ENCODE measurements around the gene ZNF324. TPM values are rescaled to one million over a fixed set of nuclear protein-coding genes. Genes with fewer than 3 reads are reported as not detected.
"Not testable (repeated sequence)": the region's sequence is repeated elsewhere in the genome, so short reads cannot be mapped to it uniquely, and the experiment has no call there.

Gene ZNF324
- polyA plus RNA-seq (2012; ENCODE audit: insufficient read depth, insufficient read length): 5.7 TPM

GRCh38 chr19:58466760-58467589 is at the start of gene ZNF324:
Gene ZNF324 (plus strand): TSS chr19:58467080. CDS start chr19:58469186, 2,106 bp downstream.
- H3K4me3 ChIP-seq (ENCODE audit: low read length): peak within 1 kb of the TSS; percentile 72
- peak; percentile 93 for DNase-seq (ENCODE audit: low read depth, low spot score)

GRCh38 chr19:58428617-58429016 is 38.3 kb upstream of the ZNF324 start:
- no peak for DNase-seq (ENCODE audit: low read depth, low spot score)
- H3K4me3 ChIP-seq (ENCODE audit: low read length): no peak overlapping the region

- no peak overlapping the region for H3K4me3 ChIP-seq (ENCODE audit: low read length)
- no peak for DNase-seq (ENCODE audit: low read depth, low spot score)
Measured at GRCh38 chr19:58429745-58430144, 37.1 kb upstream of the ZNF324 start.

- no peak for DNase-seq (ENCODE audit: low read depth, low spot score)
- no peak overlapping the region for H3K4me3 ChIP-seq (ENCODE audit: low read length)
Measured at GRCh38 chr19:58434217-58434616, 32.7 kb upstream of the ZNF324 start.

GRCh38 chr19:58439576-58440554 is 27.0 kb upstream of the ZNF324 start, which contains the start of gene ZNF132:
Gene ZNF132 (minus strand): TSS chr19:58440153. CDS start chr19:58439821, 332 bp downstream.
- H3K4me3 ChIP-seq (ENCODE audit: low read length): no peak within 1 kb of the TSS
- no peak for DNase-seq (ENCODE audit: low read depth, low spot score)

- DNase-seq (ENCODE audit: low read depth, low spot score): no peak
- H3K4me3 ChIP-seq (ENCODE audit: low read length): no peak overlapping the region
Measured at GRCh38 chr19:58440556-58440955, 26.3 kb upstream of the ZNF324 start.

GRCh38 chr19:58442986-58443385 is 23.9 kb upstream of the ZNF324 start:
- DNase-seq (ENCODE audit: low read depth, low spot score); H3K4me3 ChIP-seq (ENCODE audit: low read length): not testable (repeated sequence)

- H3K4me3 ChIP-seq (ENCODE audit: low read length); DNase-seq (ENCODE audit: low read depth, low spot score): not testable (repeated sequence)
Measured at GRCh38 chr19:58448860-58449259, 18.0 kb upstream of the ZNF324 start.

GRCh38 chr19:58449980-58450379 is 16.9 kb upstream of the ZNF324 start:
- not testable (repeated sequence) for H3K4me3 ChIP-seq (ENCODE audit: low read length); DNase-seq (ENCODE audit: low read depth, low spot score)

GRCh38 chr19:58450856-58451357 is 16.0 kb upstream of the ZNF324 start:
- no peak for DNase-seq (ENCODE audit: low read depth, low spot score)
- H3K4me3 ChIP-seq (ENCODE audit: low read length): peak overlapping the region; percentile 64

GRCh38 chr19:58451358-58452101 is 15.3 kb upstream of the ZNF324 start, which contains the start of gene ZNF324B:
Gene ZNF324B (plus strand): TSS chr19:58451622. CDS start chr19:58453702, 2,080 bp downstream.
- peak; percentile 94 for DNase-seq (ENCODE audit: low read depth, low spot score)
- H3K4me3 ChIP-seq (ENCODE audit: low read length): peak within 1 kb of the TSS; percentile 64

- H3K4me3 ChIP-seq (ENCODE audit: low read length): no peak overlapping the region
- DNase-seq (ENCODE audit: low read depth, low spot score): no peak
Measured at GRCh38 chr19:58453743-58454142, 13.1 kb upstream of the ZNF324 start.

- no peak for DNase-seq (ENCODE audit: low read depth, low spot score)
- H3K4me3 ChIP-seq (ENCODE audit: low read length): no peak overlapping the region
Measured at GRCh38 chr19:58455306-58455705, 11.6 kb upstream of the ZNF324 start.

- DNase-seq (ENCODE audit: low read depth, low spot score): no peak
- no peak overlapping the region for H3K4me3 ChIP-seq (ENCODE audit: low read length)
Measured at GRCh38 chr19:58456111-58456510, 10.8 kb upstream of the ZNF324 start.

GRCh38 chr19:58460039-58460438 is 6.8 kb upstream of the ZNF324 start:
- no peak for DNase-seq (ENCODE audit: low read depth, low spot score)
- no peak overlapping the region for H3K4me3 ChIP-seq (ENCODE audit: low read length)

GRCh38 chr19:58466089-58466759 is 656 bp upstream of the ZNF324 start:
- DNase-seq (ENCODE audit: low read depth, low spot score): no peak
- peak overlapping the region; percentile 72 for H3K4me3 ChIP-seq (ENCODE audit: low read length)

- H3K4me3 ChIP-seq (ENCODE audit: low read length): peak overlapping the region; percentile 33
- DNase-seq (ENCODE audit: low read depth, low spot score): no peak
Measured at GRCh38 chr19:58468216-58468839, 1.4 kb downstream of the ZNF324 start.

All from Jurkat, Clone E6-1 (cell line).